Measurements from ENCODE around the gene AAGAB. TPM values are rescaled to one million over a fixed set of nuclear protein-coding genes. Genes with fewer than 3 reads are reported as not detected.
A peak's percentile ranks its signal among the peaks of the same experiment; 100 is the strongest.

The AAGAB gene
- total and polyA plus RNA-seq, 9 donors = 18.2 to 22.5 (median 20.4) TPM

DNA sequence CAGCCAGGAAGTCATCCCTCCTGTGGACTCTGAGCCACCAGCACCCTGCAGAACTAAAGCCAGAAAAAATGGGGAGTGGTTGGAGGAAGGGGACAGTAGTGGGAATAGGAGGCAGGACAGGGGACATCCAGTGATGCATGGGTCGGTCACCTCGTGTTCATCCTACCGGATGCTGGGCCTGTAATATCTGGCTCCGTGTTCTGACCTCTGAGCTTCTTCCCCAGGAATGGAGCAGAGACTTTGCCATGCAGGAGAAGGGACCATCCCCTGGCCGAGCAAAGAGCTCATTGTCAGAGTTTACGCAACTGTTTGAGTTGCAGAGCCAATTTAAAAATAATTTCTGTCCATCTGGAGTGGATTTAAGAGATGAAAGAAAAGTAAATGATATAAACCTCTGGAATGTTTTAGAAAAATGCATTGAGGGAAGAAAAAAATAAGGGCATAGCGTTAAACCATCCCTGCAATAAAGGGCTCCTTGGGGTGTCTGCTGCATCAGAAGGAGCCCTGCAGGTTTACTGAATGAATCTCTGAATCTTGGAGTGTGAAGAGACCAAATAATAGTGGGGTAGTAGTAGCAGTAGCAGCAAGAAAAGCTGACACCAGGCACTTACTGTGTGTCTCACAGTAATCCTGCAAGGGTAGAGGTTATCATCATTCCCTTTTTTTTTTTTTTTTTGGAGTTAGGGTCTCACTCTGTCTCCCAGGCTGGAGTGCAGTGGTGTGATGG lies 70.9 kb downstream of the AAGAB start:
- Histone ChIP-seq H3K4me3 (ENCODE audit: low read length) (no peak overlapping the region), H3K36me3 (ENCODE audit: control insufficient read depth, insufficient read depth, low read length) (peaks cover 51% of the 10 kb centered on the region), H3K4me1 (ENCODE audit: control insufficient read depth, insufficient read depth, low read length) (peaks cover 46% of the 10 kb centered on the region), H3K27ac (ENCODE audit: low read length) (peak overlapping the region; percentile 26), H3K9me3 (replicated peaks; ENCODE audit: control insufficient read depth, low read depth, low read length) (no peaks in the 10 kb centered on the region), H3K27me3 (ENCODE audit: control insufficient read depth, insufficient read depth, low read length) (no peaks in the 10 kb centered on the region)
- WGBS (ENCODE audit: insufficient coverage) = 55% methylated on average over 7 of the region's 7 CpGs
- peak; percentile 62 for DNase-seq

DNA sequence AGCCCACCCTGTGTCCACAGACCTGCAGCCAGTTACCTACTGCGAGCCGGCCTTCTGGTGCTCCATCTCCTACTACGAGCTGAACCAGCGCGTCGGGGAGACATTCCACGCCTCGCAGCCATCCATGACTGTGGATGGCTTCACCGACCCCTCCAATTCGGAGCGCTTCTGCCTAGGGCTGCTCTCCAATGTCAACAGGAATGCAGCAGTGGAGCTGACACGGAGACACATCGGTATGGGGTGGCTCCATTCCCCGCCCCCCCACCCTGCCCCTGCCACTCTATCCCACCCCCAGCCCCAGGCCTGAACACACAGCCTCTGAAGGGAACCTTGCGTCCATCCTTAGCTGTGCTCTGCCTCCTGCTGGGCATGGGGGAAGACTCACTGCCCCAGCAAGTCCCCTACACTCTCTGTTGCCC lies 73.2 kb downstream of the AAGAB start:
- no peak for DNase-seq
- no peaks in the 10 kb centered on the region for H3K27me3 ChIP-seq (ENCODE audit: control insufficient read depth, insufficient read depth, low read length)
- peaks cover 44% of the 10 kb centered on the region for H3K36me3 ChIP-seq (ENCODE audit: control insufficient read depth, insufficient read depth, low read length)
- peaks cover 39% of the 10 kb centered on the region for H3K4me1 ChIP-seq (ENCODE audit: control insufficient read depth, insufficient read depth, low read length)
- H3K4me3 ChIP-seq (ENCODE audit: low read length) = no peak overlapping the region
- H3K27ac ChIP-seq (ENCODE audit: low read length) = no peak overlapping the region
- 98% methylated on average over 9 of the region's 15 CpGs for WGBS (ENCODE audit: insufficient coverage)
- H3K9me3 ChIP-seq (replicated peaks; ENCODE audit: control insufficient read depth, low read depth, low read length) = no peaks in the 10 kb centered on the region

DNA sequence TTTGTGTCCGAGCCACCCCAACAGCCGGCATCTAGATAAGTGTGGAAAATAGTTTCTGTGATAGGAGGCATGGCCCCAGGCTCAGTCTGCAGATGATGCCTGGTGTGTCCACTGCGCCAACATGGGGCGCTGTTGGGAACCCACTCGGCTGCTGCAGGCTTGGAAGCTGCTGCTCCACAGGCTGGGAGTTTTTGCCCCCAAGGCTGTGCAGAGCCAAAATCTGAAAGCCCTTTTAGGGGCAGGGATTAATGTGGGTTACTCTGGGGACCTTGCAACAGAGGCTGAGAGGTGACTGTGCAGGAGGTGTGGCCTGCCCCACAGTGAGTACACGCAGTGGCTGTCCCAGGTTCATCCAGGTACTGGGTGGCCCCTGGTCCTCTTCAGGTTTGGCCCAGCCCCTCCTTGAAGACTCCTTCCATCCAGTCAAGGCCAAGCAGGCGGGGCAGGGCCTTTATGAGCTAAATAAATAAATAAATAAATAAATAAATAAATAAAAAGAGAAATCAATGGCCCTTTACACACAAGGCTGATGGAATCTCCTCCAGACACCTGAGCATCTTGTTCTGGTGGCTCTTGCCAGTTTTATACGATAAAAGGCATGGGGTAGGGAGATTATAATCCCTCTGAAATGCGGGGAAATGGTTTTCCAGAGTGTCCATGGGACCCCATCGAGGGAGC lies 73.8 kb downstream of the AAGAB start:
- Histone ChIP-seq H3K36me3 (ENCODE audit: control insufficient read depth, insufficient read depth, low read length) (peaks cover 43% of the 10 kb centered on the region), H3K4me3 (ENCODE audit: low read length) (no peak overlapping the region), H3K27me3 (ENCODE audit: control insufficient read depth, insufficient read depth, low read length) (no peaks in the 10 kb centered on the region), H3K27ac (ENCODE audit: low read length) (no peak overlapping the region), H3K4me1 (ENCODE audit: control insufficient read depth, insufficient read depth, low read length) (peaks cover 39% of the 10 kb centered on the region), H3K9me3 (replicated peaks; ENCODE audit: control insufficient read depth, low read depth, low read length) (no peaks in the 10 kb centered on the region)
- DNase-seq = no peak
- WGBS (ENCODE audit: insufficient coverage) = 91% methylated on average over 7 of the region's 10 CpGs

DNA sequence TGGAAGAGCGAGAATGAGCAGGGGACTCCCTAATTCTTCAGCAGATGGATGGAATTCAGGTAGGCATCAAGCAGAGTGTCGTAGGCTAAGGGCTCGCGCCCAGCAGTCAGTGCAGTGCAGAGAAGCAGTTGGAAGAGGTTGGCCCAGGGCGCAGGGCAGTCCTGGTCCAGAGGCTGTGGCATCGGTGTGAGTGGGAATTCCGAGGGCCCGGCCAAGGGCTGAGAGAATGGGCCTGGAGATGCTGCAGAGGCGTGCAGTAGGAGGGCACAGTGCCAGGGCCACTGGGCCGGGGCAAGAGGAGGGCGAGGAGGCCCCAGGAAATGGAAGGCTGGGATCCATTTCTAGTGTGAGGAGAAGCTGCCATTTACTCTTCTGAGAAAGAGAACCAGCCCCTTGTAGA lies 74.4 kb downstream of the AAGAB start:
- no peak overlapping the region for H3K27ac ChIP-seq (ENCODE audit: low read length)
- DNase-seq = no peak
- peaks cover 39% of the 10 kb centered on the region for H3K4me1 ChIP-seq (ENCODE audit: control insufficient read depth, insufficient read depth, low read length)
- WGBS (ENCODE audit: insufficient coverage) = 86% methylated on average over 11 of the region's 11 CpGs
- peaks cover 38% of the 10 kb centered on the region for H3K36me3 ChIP-seq (ENCODE audit: control insufficient read depth, insufficient read depth, low read length)
- no peaks in the 10 kb centered on the region for H3K9me3 ChIP-seq (replicated peaks; ENCODE audit: control insufficient read depth, low read depth, low read length)
- H3K27me3 ChIP-seq (ENCODE audit: control insufficient read depth, insufficient read depth, low read length) = no peaks in the 10 kb centered on the region
- no peak overlapping the region for H3K4me3 ChIP-seq (ENCODE audit: low read length)

DNA sequence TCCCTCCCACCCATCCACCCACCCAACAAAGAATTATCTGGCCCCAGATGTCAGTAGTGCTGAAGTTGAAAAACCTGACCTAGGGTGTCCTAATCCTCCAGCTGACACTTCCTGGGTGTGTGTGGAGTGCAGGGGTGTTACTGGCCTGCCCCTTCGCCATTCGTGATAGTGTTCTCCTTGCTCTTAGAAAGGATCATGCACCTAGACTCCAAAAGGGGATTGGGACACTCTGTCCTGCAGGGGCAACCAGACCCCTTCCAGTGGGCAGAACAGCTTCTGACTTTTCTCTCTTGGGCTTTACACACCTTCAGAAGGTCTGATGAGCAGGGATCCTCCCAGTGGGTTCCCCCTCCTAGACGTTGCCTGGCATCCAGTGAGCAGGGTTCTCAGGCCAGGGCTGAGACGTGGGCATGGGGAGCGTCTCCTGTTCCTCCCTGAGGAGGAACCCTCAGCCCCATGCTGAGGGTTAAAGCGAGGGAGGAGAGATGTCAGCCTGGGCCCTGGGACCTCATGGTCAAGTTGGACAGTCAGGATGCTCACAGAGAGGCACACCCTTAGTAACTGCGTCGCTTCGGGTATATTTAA lies 75.0 kb downstream of the AAGAB start:
- no peak for DNase-seq
- peaks cover 42% of the 10 kb centered on the region for H3K4me1 ChIP-seq (ENCODE audit: control insufficient read depth, insufficient read depth, low read length)
- no peak overlapping the region for H3K27ac ChIP-seq (ENCODE audit: low read length)
- no peaks in the 10 kb centered on the region for H3K9me3 ChIP-seq (replicated peaks; ENCODE audit: control insufficient read depth, low read depth, low read length)
- WGBS (ENCODE audit: insufficient coverage) = 90% methylated on average over 7 of the region's 9 CpGs
- H3K4me3 ChIP-seq (ENCODE audit: low read length) = no peak overlapping the region
- H3K36me3 ChIP-seq (ENCODE audit: control insufficient read depth, insufficient read depth, low read length) = peaks cover 38% of the 10 kb centered on the region
- no peaks in the 10 kb centered on the region for H3K27me3 ChIP-seq (ENCODE audit: control insufficient read depth, insufficient read depth, low read length)

DNA sequence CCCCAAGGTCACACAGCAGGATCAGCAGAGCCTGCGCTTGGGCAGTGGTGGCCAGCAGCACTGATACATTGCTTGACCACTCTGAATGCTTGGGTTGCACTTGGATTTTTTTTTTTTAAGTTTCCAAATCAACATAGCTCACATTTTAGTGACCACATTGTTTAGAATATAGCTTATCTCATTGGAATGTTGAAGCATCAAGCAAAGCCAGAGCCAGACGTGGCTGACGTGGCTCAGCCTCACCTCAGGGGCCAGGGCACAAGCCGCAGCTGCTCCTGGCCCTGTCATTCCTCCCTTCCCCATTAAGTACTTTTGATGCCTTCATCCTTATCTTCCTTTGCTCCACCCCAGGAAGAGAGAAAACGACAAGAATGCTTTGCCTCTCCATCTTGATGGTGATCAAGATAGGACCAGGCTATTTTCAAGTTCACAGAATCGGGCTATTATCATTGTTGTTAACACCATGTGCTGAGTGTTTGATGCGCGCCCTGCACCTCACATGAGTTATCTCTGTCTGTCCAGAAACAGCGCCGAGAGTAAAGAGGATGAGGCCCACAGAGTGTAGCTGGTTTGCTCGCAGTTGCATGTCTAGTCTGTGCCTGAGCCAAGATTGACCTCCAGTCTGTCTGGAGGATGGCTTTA lies 75.8 kb downstream of the AAGAB start:
- H3K9me3 ChIP-seq (replicated peaks; ENCODE audit: control insufficient read depth, low read depth, low read length) = no peaks in the 10 kb centered on the region
- H3K36me3 ChIP-seq (ENCODE audit: control insufficient read depth, insufficient read depth, low read length) = peaks cover 39% of the 10 kb centered on the region
- no peaks in the 10 kb centered on the region for H3K27me3 ChIP-seq (ENCODE audit: control insufficient read depth, insufficient read depth, low read length)
- H3K4me3 ChIP-seq (ENCODE audit: low read length) = no peak overlapping the region
- no peak overlapping the region for H3K27ac ChIP-seq (ENCODE audit: low read length)
- peak; percentile 72 for DNase-seq
- 64% methylated on average over 9 of the region's 11 CpGs for WGBS (ENCODE audit: insufficient coverage)
- H3K4me1 ChIP-seq (ENCODE audit: control insufficient read depth, insufficient read depth, low read length) = peaks cover 38% of the 10 kb centered on the region

DNA sequence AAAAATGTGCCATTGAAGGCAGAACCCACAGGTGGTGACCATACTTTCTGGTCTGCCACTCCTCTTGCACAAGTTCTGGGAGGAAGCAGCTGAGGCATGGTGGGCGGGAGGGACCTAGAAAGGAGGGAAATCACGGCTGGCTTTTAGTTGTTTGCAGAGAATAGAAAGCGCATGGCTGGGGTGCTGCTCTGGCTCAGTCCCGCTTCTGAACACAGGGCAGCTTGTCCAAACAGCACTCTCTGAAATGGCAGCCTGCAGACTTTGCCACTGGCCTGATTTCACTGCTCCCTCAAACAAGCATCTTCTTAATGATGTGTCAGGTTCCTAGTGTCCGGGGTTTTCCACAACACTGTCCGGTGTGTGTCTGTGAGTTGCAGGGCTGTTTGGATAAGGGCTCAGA lies 76.7 kb downstream of the AAGAB start:
- H3K4me1 ChIP-seq (ENCODE audit: control insufficient read depth, insufficient read depth, low read length) = peaks cover 34% of the 10 kb centered on the region
- 57% methylated on average over 4 of the region's 6 CpGs for WGBS (ENCODE audit: insufficient coverage)
- H3K9me3 ChIP-seq (replicated peaks; ENCODE audit: control insufficient read depth, low read depth, low read length) = no peaks in the 10 kb centered on the region
- peaks cover 43% of the 10 kb centered on the region for H3K36me3 ChIP-seq (ENCODE audit: control insufficient read depth, insufficient read depth, low read length)
- no peak overlapping the region for H3K27ac ChIP-seq (ENCODE audit: low read length)
- DNase-seq = no peak
- H3K4me3 ChIP-seq (ENCODE audit: low read length) = no peak overlapping the region
- H3K27me3 ChIP-seq (ENCODE audit: control insufficient read depth, insufficient read depth, low read length) = no peaks in the 10 kb centered on the region

DNA sequence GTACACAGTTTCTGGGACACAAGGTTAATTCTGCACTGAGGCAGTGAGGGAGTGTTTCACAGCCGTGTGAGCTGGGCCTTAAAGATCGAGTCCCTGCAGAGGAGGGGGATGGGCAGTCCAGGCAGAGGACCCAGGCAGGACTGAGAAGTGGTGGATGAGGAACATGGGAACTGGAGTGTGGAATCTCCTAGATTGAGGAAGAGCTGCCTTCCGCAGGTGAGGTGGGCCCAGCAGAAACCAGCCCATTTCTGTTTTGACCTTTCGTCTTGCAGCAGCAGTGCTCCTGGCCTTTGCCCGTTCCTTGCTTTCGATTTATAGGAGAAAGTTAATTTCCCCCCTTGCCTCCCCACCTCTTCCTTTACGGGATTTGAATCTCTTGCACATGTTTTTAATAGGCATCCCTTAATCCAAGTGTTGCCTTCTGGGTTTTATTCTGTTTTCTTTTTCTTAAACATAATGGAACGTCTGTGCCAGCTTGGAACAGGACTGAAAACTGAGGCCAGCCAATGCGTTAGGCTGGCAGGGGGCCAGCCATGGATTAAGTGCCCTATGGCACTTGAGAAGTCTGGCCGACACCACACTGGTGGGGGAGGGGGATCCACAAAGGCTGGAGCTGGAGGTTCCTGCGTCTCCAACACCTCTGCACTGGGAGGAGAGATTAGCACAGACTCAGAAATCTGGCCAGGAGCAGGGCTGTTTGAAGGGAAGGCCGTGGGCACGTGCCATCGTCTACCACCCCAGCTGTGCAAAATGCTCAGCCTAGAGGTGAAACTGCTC lies 78.1 kb downstream of the AAGAB start:
- peak; percentile 69 for DNase-seq
- 34% methylated on average over 8 of the region's 14 CpGs for WGBS (ENCODE audit: insufficient coverage)

DNA sequence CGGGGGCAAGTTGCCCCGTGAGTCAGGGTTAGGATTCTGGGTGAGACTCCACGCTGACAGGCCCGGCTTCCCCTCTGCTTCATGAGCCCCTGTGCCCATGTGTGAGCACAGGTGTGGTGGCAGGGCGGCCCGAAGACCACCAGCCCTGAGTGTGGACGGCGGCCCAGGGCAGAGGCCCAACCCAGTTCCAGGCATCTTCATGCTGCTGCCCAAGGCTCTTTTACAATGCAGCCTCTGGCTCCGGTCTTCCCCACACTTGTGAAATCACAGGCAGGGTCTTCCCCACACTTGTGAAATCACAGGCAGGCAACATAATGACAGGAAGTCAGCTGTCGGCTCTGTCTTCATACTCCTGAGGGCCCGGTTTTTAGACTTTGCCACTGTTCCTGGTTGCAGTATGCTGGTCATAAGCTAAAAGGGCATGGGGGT lies 78.8 kb downstream of the AAGAB start:
- no peaks in the 10 kb centered on the region for H3K9me3 ChIP-seq (replicated peaks; ENCODE audit: control insufficient read depth, low read depth, low read length)

More for the DNA sequence above, 78.1 kb downstream of the AAGAB start:
- Histone ChIP-seq H3K36me3 (ENCODE audit: control insufficient read depth, insufficient read depth, low read length) (peaks cover 45% of the 10 kb centered on the region), H3K9me3 (replicated peaks; ENCODE audit: control insufficient read depth, low read depth, low read length) (no peaks in the 10 kb centered on the region), H3K27ac (ENCODE audit: low read length) (no peak overlapping the region), H3K4me3 (ENCODE audit: low read length) (no peak overlapping the region), H3K4me1 (ENCODE audit: control insufficient read depth, insufficient read depth, low read length) (peaks cover 39% of the 10 kb centered on the region), H3K27me3 (ENCODE audit: control insufficient read depth, insufficient read depth, low read length) (no peaks in the 10 kb centered on the region)

More for the DNA sequence above, 78.8 kb downstream of the AAGAB start:
- H3K27me3 ChIP-seq (ENCODE audit: control insufficient read depth, insufficient read depth, low read length) = no peaks in the 10 kb centered on the region
- DNase-seq = peak; percentile 64
- peaks cover 40% of the 10 kb centered on the region for H3K4me1 ChIP-seq (ENCODE audit: control insufficient read depth, insufficient read depth, low read length)
- H3K27ac ChIP-seq (ENCODE audit: low read length) = no peak overlapping the region
- H3K4me3 ChIP-seq (ENCODE audit: low read length) = no peak overlapping the region
- WGBS (ENCODE audit: insufficient coverage) = 46% methylated on average over 11 of the region's 11 CpGs
- peaks cover 44% of the 10 kb centered on the region for H3K36me3 ChIP-seq (ENCODE audit: control insufficient read depth, insufficient read depth, low read length)
